Spleen (tissue), 7 donors: ENCODE data around the gene TRAPPC11.

Source experiments
- POLR2A ChIP-seq, 3 donors: fragments of 450-650 bp; IDR thresholded peaks; one replicate each; pipeline ENCODE4 v1.5.1; 2017; ENCODE audit warnings: antibody characterized with exemption in 3 of 3, mild to moderate bottlenecking in 1 of 3
- POLR2AphosphoS5 ChIP-seq, 3 donors: sonication (generic); formaldehyde crosslinking; IDR thresholded peaks; one replicate each; pipeline ENCODE4 v1.5.1; 2017; ENCODE audit warnings: antibody characterized with exemption in 3 of 3
- TF ChIP-seq, protein P1 (sequence below), 11 experiments: fragments of 200-600 bp in 7 of 11; fragments of 450-650 bp in 4 of 11; sonication (generic) in 4 of 11; IDR thresholded peaks in 8 of 11; conservative IDR thresholded peaks in 3 of 11; 1 replicate in 7 of 11; 2 replicates in 4 of 11; pipeline versions ENCODE4 v1.4.0 to v1.8.0; 2016 to 2021; ENCODE audit warnings: antibody characterized with exemption in 11 of 11, inconsistent platforms in 4 of 11, mild to moderate bottlenecking in 1 of 11
- donor health status: DM: no; HTN: no; CAD: no; lungs with moderate emphysema.
- donor health status: DM: no; HTN: no; CAD: no.
- donor health status: DM: no; HTN: no; CAD: no.

DNA sequence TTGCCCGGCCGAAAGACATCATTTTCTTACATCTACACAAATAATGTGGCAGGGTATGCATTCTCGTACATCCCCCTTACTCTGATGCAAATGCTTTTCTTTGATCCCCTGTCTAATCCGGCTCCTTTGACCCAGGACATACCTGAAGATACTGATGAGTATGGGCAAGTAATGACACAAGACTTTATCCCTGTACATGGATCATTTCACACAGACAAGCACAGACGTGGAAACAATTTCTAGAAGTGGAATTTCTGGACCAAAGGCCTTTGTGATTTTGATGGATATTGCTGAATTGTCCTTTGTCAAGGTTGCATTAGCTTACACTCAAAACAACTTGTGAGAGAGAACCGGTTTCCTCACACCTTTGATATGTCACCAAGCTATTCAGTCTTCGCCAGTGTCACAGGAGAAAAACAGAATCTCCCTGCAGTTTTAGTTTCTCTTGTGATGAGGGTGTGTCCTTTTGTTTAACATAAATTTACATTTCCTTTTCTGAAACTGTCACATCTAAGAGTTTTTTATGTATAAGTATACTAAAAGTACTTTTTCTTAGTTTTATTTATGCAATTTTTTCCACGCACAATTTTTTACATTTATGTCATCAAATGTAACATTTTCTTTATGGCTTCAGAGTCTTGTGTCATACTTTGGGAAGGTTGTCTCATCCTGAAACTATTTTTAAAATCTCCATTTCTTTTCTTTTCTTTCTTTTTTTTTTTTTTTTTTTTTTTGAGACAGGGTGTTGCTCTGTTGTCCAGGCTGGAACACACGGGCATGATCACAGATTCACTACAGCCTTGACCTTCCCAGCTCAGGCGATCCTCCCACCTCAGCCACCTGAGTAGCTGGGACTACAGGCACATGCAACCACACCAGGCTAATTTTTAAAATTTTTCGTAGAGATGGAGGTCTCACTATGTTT is 25.4 kb upstream of the TRAPPC11 start:
- TF ChIP-seq, protein P1, sequence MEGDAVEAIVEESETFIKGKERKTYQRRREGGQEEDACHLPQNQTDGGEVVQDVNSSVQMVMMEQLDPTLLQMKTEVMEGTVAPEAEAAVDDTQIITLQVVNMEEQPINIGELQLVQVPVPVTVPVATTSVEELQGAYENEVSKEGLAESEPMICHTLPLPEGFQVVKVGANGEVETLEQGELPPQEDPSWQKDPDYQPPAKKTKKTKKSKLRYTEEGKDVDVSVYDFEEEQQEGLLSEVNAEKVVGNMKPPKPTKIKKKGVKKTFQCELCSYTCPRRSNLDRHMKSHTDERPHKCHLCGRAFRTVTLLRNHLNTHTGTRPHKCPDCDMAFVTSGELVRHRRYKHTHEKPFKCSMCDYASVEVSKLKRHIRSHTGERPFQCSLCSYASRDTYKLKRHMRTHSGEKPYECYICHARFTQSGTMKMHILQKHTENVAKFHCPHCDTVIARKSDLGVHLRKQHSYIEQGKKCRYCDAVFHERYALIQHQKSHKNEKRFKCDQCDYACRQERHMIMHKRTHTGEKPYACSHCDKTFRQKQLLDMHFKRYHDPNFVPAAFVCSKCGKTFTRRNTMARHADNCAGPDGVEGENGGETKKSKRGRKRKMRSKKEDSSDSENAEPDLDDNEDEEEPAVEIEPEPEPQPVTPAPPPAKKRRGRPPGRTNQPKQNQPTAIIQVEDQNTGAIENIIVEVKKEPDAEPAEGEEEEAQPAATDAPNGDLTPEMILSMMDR (IDR thresholded peaks at IDR 0.05 in 8 of 11, conservative IDR thresholded peaks at IDR 0.05 in 3 of 11), result no peak
- TF ChIP-seq POLR2A (IDR thresholded peaks at IDR 0.05), result no peak
- no peak for TF ChIP-seq POLR2AphosphoS5 (IDR thresholded peaks at IDR 0.05)
